ENCODE measurements around the gene OR51A2.

Gene OR51A2

GRCh38 chr11:4924239-4924638 lies 31.3 kb downstream of the OR51A2 start, which contains the start of gene OR51G1:
Gene OR51G1 (minus strand): TSS chr11:4924339. CDS start chr11:4924339, 0 bp downstream.
- no peak within 1 kb of the TSS for H3K27ac ChIP-seq (ENCODE audit: low read depth, low read length, poor library complexity, severe bottlenecking)
- H3K79me2 ChIP-seq (ENCODE audit: insufficient read depth, low read length): no peaks in the 10 kb centered on the region
- no peaks in the 10 kb centered on the region for H3K9me2 ChIP-seq (ENCODE audit: low read depth, low read length)
- H3K4me1 ChIP-seq (ENCODE audit: insufficient read depth, low read length, severe bottlenecking): no peaks in the 10 kb centered on the region
- no peak within 1 kb of the TSS for H3K4me2 ChIP-seq (ENCODE audit: low read length)
- H4K20me1 ChIP-seq (ENCODE audit: insufficient read depth, low read length): no peaks in the 10 kb centered on the region
- no peaks in the 10 kb centered on the region for H3K9me3 ChIP-seq (ENCODE audit: low read length)
- H3K4me3 ChIP-seq (ENCODE audit: low read depth, low read length, poor library complexity, severe bottlenecking): no peak within 1 kb of the TSS
- no peaks in the 10 kb centered on the region for H3K27me3 ChIP-seq (ENCODE audit: insufficient read depth, low read length)
- H3F3A ChIP-seq (ENCODE audit: insufficient read depth, low read length): no peaks in the 10 kb centered on the region
- no peak for TF ChIP-seq CTCF (IDR thresholded peaks at IDR 0.05; ENCODE audit: low read length)
- TF ChIP-seq EZH2 (IDR thresholded peaks at IDR 0.05; ENCODE audit: borderline replicate concordance, low read length): no peak
- no peaks in the 10 kb centered on the region for H3K36me3 ChIP-seq (ENCODE audit: insufficient read depth, low read length)
- H3K9ac ChIP-seq (ENCODE audit: low read length): no peak within 1 kb of the TSS
- H2AFZ ChIP-seq (ENCODE audit: low read length): no peak within 1 kb of the TSS

- no peaks in the 10 kb centered on the region for H3F3A ChIP-seq (ENCODE audit: insufficient read depth, low read length)
- no peaks in the 10 kb centered on the region for H3K27me3 ChIP-seq (ENCODE audit: insufficient read depth, low read length)
- H3K4me1 ChIP-seq (ENCODE audit: insufficient read depth, low read length, severe bottlenecking): no peaks in the 10 kb centered on the region
- no peaks in the 10 kb centered on the region for H3K9me2 ChIP-seq (ENCODE audit: low read depth, low read length)
- no peaks in the 10 kb centered on the region for H4K20me1 ChIP-seq (ENCODE audit: insufficient read depth, low read length)
- H2AFZ ChIP-seq (ENCODE audit: low read length): no peak overlapping the region
- TF ChIP-seq CTCF (IDR thresholded peaks at IDR 0.05; ENCODE audit: low read length) (no peak), EZH2 (IDR thresholded peaks at IDR 0.05; ENCODE audit: borderline replicate concordance, low read length) (no peak)
- H3K4me3 ChIP-seq (ENCODE audit: low read depth, low read length, poor library complexity, severe bottlenecking): no peak overlapping the region
- H3K9ac ChIP-seq (ENCODE audit: low read length): no peak overlapping the region
- H3K27ac ChIP-seq (ENCODE audit: low read depth, low read length, poor library complexity, severe bottlenecking): no peak overlapping the region
- no peaks in the 10 kb centered on the region for H3K79me2 ChIP-seq (ENCODE audit: insufficient read depth, low read length)
- H3K9me3 ChIP-seq (ENCODE audit: low read length): no peaks in the 10 kb centered on the region
- no peak overlapping the region for H3K4me2 ChIP-seq (ENCODE audit: low read length)
- no peaks in the 10 kb centered on the region for H3K36me3 ChIP-seq (ENCODE audit: insufficient read depth, low read length)
These were observed 33.2 kb downstream of the OR51A2 start for GRCh38 chr11:4922304-4922703.

- Histone ChIP-seq H2AFZ (ENCODE audit: low read length) (no peak overlapping the region), H3K9me3 (ENCODE audit: low read length) (no peaks in the 10 kb centered on the region), H3K9ac (ENCODE audit: low read length) (no peak overlapping the region), H3K36me3 (ENCODE audit: insufficient read depth, low read length) (no peaks in the 10 kb centered on the region), H3F3A (ENCODE audit: insufficient read depth, low read length) (no peaks in the 10 kb centered on the region), H3K4me3 (ENCODE audit: low read depth, low read length, poor library complexity, severe bottlenecking) (no peak overlapping the region), H3K4me1 (ENCODE audit: insufficient read depth, low read length, severe bottlenecking) (no peaks in the 10 kb centered on the region), H3K27ac (ENCODE audit: low read depth, low read length, poor library complexity, severe bottlenecking) (no peak overlapping the region), H3K27me3 (ENCODE audit: insufficient read depth, low read length) (no peaks in the 10 kb centered on the region), H3K4me2 (ENCODE audit: low read length) (no peak overlapping the region), H3K9me2 (ENCODE audit: low read depth, low read length) (no peaks in the 10 kb centered on the region), H4K20me1 (ENCODE audit: insufficient read depth, low read length) (no peaks in the 10 kb centered on the region), H3K79me2 (ENCODE audit: insufficient read depth, low read length) (no peaks in the 10 kb centered on the region)
- TF ChIP-seq EZH2 (IDR thresholded peaks at IDR 0.05; ENCODE audit: borderline replicate concordance, low read length) (no peak), CTCF (IDR thresholded peaks at IDR 0.05; ENCODE audit: low read length) (no peak)
These were observed 33.7 kb downstream of the OR51A2 start for GRCh38 chr11:4921796-4922195.

Data from OCI-LY1 (cell line).